Neural cell (in vitro differentiated cells): Measurements from ENCODE around the gene MECR. TPM values are rescaled to one million over a fixed set of nuclear protein-coding genes. Genes with fewer than 3 reads are reported as not detected.

Source experiments
- H2AFZ ChIP-seq: fragments of 200-600, 300-800 bp; sonication (generic), shearing (Covaris generic); 2 replicates; pipeline ENCODE4 v1.6.0; 2014; ENCODE audit warnings: low read depth, mild to moderate bottlenecking, antibody characterized with exemption, low read length, moderate library complexity
- H3F3A ChIP-seq: fragments of 200-600 bp; shearing (Covaris generic); 2 replicates; pipeline ENCODE4 v1.6.1; 2016; ENCODE audit warnings: mild to moderate bottlenecking, moderate library complexity, mixed read lengths, antibody characterized with exemption, low read length; ENCODE audit not compliant: insufficient read depth, poor library complexity, severe bottlenecking
- H3K27ac ChIP-seq: fragments of 200-600, 300-800 bp; sonication (generic), shearing (Covaris generic); 2 replicates; pipeline ENCODE4 v1.5.1; 2014; ENCODE audit warnings: mild to moderate bottlenecking, low read length, moderate library complexity
- H3K27me3 ChIP-seq: fragments of 300-800, 200-600 bp; sonication (generic), shearing (Covaris generic); 2 replicates; pipeline ENCODE4 v1.6.0; 2014; ENCODE audit warnings: mild to moderate bottlenecking, low read depth, low read length, moderate library complexity; ENCODE audit not compliant: insufficient read depth
- H3K36me3 ChIP-seq: fragments of 300-800, 200-600 bp; sonication (generic), shearing (Covaris generic); 2 replicates; pipeline ENCODE4 v1.5.1; 2014; ENCODE audit warnings: mild to moderate bottlenecking, antibody characterized with exemption, low read length, moderate library complexity; ENCODE audit not compliant: insufficient read depth
- H3K4me2 ChIP-seq: fragments of 300-800, 200-600 bp; sonication (generic), shearing (Covaris generic); 2 replicates; pipeline ENCODE4 v1.6.0; 2014; ENCODE audit warnings: mild to moderate bottlenecking, low read length
- H3K4me3 ChIP-seq: fragments of 300-800, 200-600 bp; sonication (generic), shearing (Covaris generic); 2 replicates; pipeline ENCODE4 v1.5.1; 2014; ENCODE audit warnings: mild to moderate bottlenecking, low read length, moderate library complexity
- H3K79me2 ChIP-seq: fragments of 200-600 bp; shearing (Covaris generic); replicated peaks from 2 replicates; pipeline ENCODE4 v1.6.0; 2014; ENCODE audit warnings: mild to moderate bottlenecking, low read length, moderate library complexity; ENCODE audit not compliant: insufficient read depth
- H3K9ac ChIP-seq: fragments of 300-800, 200-600 bp; sonication (generic), shearing (Covaris generic); 2 replicates; pipeline ENCODE4 v1.6.1; 2016; ENCODE audit warnings: mild to moderate bottlenecking, low read length, mixed read lengths
- H3K9me2 ChIP-seq: fragments of 200-600 bp; shearing (Covaris generic); 2 replicates; pipeline ENCODE4 v1.6.1; 2016; ENCODE audit warnings: mild to moderate bottlenecking, low read length, mixed read lengths; ENCODE audit not compliant: insufficient read depth
- H3K9me3 ChIP-seq: fragments of 200-600, 300-800 bp; sonication (generic), shearing (Covaris generic); 2 replicates; pipeline ENCODE4 v1.6.1; 2016; ENCODE audit warnings: mild to moderate bottlenecking, mixed run types, low read length, moderate library complexity, mixed read lengths
- H4K20me1 ChIP-seq: fragments of 200-600 bp; shearing (Covaris generic); 2 replicates; pipeline ENCODE4 v1.6.1; 2016; ENCODE audit warnings: mild to moderate bottlenecking, mixed run types; ENCODE audit not compliant: insufficient read depth
- EP300 ChIP-seq: fragments of 450-650 bp; conservative IDR thresholded peaks from 2 replicates; pipeline ENCODE4 v1.6.1; 2014; ENCODE audit warnings: antibody characterized with exemption, mild to moderate bottlenecking, moderate library complexity; ENCODE audit not compliant: poor library complexity, severe bottlenecking
- EZH2 ChIP-seq: fragments of 200-600, 300-800 bp; shearing (Covaris generic), sonication (generic); IDR thresholded peaks from 2 replicates; pipeline ENCODE4 v1.6.1; 2014; ENCODE audit warnings: antibody characterized with exemption, low read length, borderline replicate concordance, mild to moderate bottlenecking; ENCODE audit not compliant: insufficient read depth, poor library complexity, severe bottlenecking
- MXI1 ChIP-seq: fragments of 450-650 bp; conservative IDR thresholded peaks from 2 replicates; pipeline ENCODE4 v1.6.1; 2014; ENCODE audit warnings: antibody characterized with exemption, mild to moderate bottlenecking; ENCODE audit not compliant: poor library complexity, severe bottlenecking
- POLR2AphosphoS5 ChIP-seq: IDR thresholded peaks from 2 replicates; pipeline ENCODE4 v1.6.1; 2012
- SMC3 ChIP-seq: fragments of 450-650 bp; conservative IDR thresholded peaks from 2 replicates; pipeline ENCODE4 v1.6.1; 2014; ENCODE audit warnings: antibody characterized with exemption, mild to moderate bottlenecking, moderate library complexity; ENCODE audit not compliant: poor library complexity
- TAF1 ChIP-seq: IDR thresholded peaks from 2 replicates; pipeline ENCODE4 v1.6.1; 2012; ENCODE audit warnings: low read depth
- polyA plus RNA-seq: library from polyadenylated mRNA; depleted of rRNA; stranded (reverse); fragments of >200 nt; gene quantifications from 2 replicates; pipeline ENCODE4 v1.2.3, GENCODE V29; 2014
- TF ChIP-seq, protein P1 (sequence below): fragments of 450-650 bp; IDR thresholded peaks from 2 replicates; pipeline ENCODE4 v1.5.1; 2014; ENCODE audit warnings: antibody characterized with exemption, mild to moderate bottlenecking, moderate library complexity; ENCODE audit not compliant: poor library complexity, severe bottlenecking
- TF ChIP-seq, protein P2 (sequence below): IDR thresholded peaks from 2 replicates; pipeline ENCODE4 v1.6.1; 2012; ENCODE audit warnings: borderline replicate concordance

Gene MECR
- polyA plus RNA-seq, 1 donor from 2014 or later: 14.0 TPM

DNA sequence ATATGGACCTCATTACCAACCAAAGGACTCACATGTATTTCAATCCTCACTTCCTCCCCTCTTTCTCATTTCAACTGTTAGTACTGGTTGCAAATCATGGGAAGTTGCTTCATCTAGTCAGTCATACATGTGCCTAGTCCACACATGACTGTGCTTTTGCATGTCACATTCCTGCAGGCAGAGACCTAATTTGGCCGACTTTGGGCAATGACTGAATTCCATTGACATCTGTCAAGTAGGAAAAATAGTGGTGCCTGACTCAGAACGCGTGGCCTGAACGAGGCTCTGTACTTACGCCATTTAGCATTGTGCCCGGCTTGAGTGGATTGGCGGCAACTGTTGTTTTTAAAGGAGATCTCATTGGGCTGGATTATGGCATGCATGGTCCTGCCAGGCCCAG lies 23.6 kb upstream of the MECR start:
- H3K27ac ChIP-seq: no peak overlapping the region
- H3K79me2 ChIP-seq: no peaks in the 10 kb centered on the region
- no peak overlapping the region for H3K4me3 ChIP-seq
- no peak for TF ChIP-seq POLR2AphosphoS5
- no peak for TF ChIP-seq EZH2
- no peak for TF ChIP-seq MXI1
- no peak for TF ChIP-seq TAF1
- no peak for TF ChIP-seq EP300
- TF ChIP-seq, protein P1, sequence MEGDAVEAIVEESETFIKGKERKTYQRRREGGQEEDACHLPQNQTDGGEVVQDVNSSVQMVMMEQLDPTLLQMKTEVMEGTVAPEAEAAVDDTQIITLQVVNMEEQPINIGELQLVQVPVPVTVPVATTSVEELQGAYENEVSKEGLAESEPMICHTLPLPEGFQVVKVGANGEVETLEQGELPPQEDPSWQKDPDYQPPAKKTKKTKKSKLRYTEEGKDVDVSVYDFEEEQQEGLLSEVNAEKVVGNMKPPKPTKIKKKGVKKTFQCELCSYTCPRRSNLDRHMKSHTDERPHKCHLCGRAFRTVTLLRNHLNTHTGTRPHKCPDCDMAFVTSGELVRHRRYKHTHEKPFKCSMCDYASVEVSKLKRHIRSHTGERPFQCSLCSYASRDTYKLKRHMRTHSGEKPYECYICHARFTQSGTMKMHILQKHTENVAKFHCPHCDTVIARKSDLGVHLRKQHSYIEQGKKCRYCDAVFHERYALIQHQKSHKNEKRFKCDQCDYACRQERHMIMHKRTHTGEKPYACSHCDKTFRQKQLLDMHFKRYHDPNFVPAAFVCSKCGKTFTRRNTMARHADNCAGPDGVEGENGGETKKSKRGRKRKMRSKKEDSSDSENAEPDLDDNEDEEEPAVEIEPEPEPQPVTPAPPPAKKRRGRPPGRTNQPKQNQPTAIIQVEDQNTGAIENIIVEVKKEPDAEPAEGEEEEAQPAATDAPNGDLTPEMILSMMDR: no peak
- TF ChIP-seq, protein P2, sequence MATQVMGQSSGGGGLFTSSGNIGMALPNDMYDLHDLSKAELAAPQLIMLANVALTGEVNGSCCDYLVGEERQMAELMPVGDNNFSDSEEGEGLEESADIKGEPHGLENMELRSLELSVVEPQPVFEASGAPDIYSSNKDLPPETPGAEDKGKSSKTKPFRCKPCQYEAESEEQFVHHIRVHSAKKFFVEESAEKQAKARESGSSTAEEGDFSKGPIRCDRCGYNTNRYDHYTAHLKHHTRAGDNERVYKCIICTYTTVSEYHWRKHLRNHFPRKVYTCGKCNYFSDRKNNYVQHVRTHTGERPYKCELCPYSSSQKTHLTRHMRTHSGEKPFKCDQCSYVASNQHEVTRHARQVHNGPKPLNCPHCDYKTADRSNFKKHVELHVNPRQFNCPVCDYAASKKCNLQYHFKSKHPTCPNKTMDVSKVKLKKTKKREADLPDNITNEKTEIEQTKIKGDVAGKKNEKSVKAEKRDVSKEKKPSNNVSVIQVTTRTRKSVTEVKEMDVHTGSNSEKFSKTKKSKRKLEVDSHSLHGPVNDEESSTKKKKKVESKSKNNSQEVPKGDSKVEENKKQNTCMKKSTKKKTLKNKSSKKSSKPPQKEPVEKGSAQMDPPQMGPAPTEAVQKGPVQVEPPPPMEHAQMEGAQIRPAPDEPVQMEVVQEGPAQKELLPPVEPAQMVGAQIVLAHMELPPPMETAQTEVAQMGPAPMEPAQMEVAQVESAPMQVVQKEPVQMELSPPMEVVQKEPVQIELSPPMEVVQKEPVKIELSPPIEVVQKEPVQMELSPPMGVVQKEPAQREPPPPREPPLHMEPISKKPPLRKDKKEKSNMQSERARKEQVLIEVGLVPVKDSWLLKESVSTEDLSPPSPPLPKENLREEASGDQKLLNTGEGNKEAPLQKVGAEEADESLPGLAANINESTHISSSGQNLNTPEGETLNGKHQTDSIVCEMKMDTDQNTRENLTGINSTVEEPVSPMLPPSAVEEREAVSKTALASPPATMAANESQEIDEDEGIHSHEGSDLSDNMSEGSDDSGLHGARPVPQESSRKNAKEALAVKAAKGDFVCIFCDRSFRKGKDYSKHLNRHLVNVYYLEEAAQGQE: no peak
- TF ChIP-seq SMC3: no peak
- peaks cover 6% of the 10 kb centered on the region for H3K27me3 ChIP-seq
- no peak overlapping the region for H2AFZ ChIP-seq
- H3K36me3 ChIP-seq: no peaks in the 10 kb centered on the region
- H3K4me2 ChIP-seq: no peak overlapping the region
- H3K9ac ChIP-seq: no peak overlapping the region
- no peaks in the 10 kb centered on the region for H3K9me2 ChIP-seq
- no peaks in the 10 kb centered on the region for H3K9me3 ChIP-seq
- H3F3A ChIP-seq: no peaks in the 10 kb centered on the region
- H4K20me1 ChIP-seq: no peaks in the 10 kb centered on the region

DNA sequence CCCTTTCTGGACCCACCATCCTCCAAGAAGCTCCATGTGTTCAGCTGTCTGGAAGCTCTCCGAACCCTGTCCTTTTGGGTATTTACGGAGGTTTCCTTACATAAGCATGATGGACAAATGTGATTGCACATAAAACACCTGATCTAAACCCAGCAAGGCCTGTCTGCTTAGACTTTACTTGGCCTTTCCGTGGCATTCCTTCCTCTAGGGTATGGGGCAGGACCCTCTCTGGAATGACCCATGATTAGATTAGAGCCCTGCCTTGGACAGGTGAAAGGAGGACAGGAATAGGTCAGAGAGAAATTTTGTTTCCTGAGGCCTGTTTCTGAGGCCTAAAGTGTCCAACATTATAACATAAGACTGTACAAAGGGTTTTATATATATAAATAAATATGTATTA lies 22.4 kb upstream of the MECR start:
- Histone ChIP-seq H4K20me1 (no peaks in the 10 kb centered on the region), H3K9me3 (no peaks in the 10 kb centered on the region), H2AFZ (no peak overlapping the region), H3K27ac (no peak overlapping the region), H3K36me3 (no peaks in the 10 kb centered on the region), H3K9ac (no peak overlapping the region), H3K27me3 (no peaks in the 10 kb centered on the region), H3K79me2 (no peaks in the 10 kb centered on the region), H3K4me2 (no peak overlapping the region), H3K4me3 (no peak overlapping the region), H3K9me2 (no peaks in the 10 kb centered on the region), H3F3A (no peaks in the 10 kb centered on the region)
- TF ChIP-seq, protein P1: no peak
